ENCODE results near the gene TBX5. TPM values are rescaled to one million over a fixed set of nuclear protein-coding genes. Genes with fewer than 3 reads are reported as not detected.
A peak's percentile ranks its signal among the peaks of the same experiment; 100 is the strongest.

TBX5 gene
- total and polyA plus RNA-seq, 9 of the 15 experiments (the other 6 are each of a cell fraction or from before 2014, with no cell fraction given) = not detected

DNA sequence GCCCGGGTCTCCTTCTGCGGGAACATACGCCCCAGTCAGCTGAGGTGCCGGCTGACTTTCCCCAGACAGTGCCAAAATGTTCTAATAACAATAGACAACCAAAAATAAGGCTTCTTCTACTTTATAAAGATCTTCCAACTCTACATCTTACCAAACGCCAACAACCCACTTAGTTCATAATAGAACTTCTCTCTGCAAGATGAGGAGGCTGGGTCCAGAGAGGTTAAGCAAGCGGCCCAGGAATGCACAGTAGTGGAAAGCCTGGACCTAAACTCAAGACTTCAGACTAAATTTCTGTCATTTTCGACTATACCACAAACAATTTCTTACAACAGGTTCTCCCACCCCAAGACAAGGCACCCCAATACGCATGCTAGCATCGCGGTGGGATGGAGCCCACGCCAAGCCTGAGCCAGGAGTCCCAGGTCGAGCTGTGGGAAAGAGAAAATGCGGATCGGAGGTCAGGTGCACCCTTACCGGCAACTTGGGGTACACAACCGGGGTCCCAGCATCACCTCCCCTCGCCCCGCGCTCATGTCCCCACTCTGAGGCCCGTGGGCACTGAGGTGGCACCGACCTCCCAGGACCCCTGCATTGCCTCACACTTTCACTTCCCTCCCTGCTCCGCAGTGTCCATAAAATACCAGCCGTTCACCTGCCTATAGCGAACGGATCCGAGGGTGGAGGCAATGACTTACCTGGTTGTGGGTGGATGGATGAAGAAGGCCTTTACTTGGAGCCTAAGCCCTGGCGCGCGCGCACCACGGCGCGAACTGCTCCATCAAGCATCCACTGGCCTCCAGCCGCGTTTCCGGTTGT, 42.1 kb upstream of the TBX5 start:
- FAIRE-seq (no peak), DNase-seq (ENCODE audit: extremely low read depth in 1 of 4, low spot score in 3 of 4) (no peak), ATAC-seq (no peak)
- 4% methylated on average over 35 of the region's 36 CpGs for whole genome bisulfite sequencing (ENCODE audit: insufficient coverage, low coverage, missing lambda C conversion rate)
- no peaks in the 10 kb centered on the region for H3K79me2 ChIP-seq (ENCODE audit: control insufficient read depth, insufficient read depth, low read length)
- H4K20me1 ChIP-seq (replicated peaks; ENCODE audit: control insufficient read depth, insufficient read depth, low read length) = no peaks in the 10 kb centered on the region; the same call in 1 of the 2 replicates
- H3K27me3 ChIP-seq (ENCODE audit: control insufficient read depth in 2 of 2, insufficient read depth in 2 of 2, low read length in 2 of 2) = peaks cover 22 to 56% of the 10 kb centered on the region in 2 experiments; a peak in 4 of 5 replicates
- no peak overlapping the region for H3K4me2 ChIP-seq (ENCODE audit: insufficient read depth, low read length)
- BruUV-seq (replicated peaks) = no TSS peak
- ChIA-PET CTCF (ENCODE audit: low intra/inter-chr PET ratio) (no interaction called here), POLR2A (no interaction called here)
- TF ChIP-seq RBM25 (IDR thresholded peaks at IDR 0.05; ENCODE audit: low read depth, low read length, severe bottlenecking) (peak; percentile 15), NRF1 (conservative IDR thresholded peaks at IDR 0.05 in 1 of 2, IDR thresholded peaks at IDR 0.05 in 1 of 2) (peak in 1 of 2 experiments; percentile 34; a peak in 2 of 4 replicates), ZNF212 (CRISPR knock-in tag; IDR thresholded peaks at IDR 0.05) (no peak)
- H3K9me1 ChIP-seq (ENCODE audit: control insufficient read depth, insufficient read depth, low read length) = peaks cover 3% of the 10 kb centered on the region
- H3K4me1 ChIP-seq (replicated peaks in 1 of 2; ENCODE audit: control insufficient read depth in 2 of 2, insufficient read depth in 2 of 2, low read length in 2 of 2) = peaks cover 0 to 16% of the 10 kb centered on the region in 2 experiments; a peak in 2 of 5 replicates
- H3K9me3 ChIP-seq (replicated peaks; ENCODE audit: control insufficient read depth, insufficient read depth, low read depth, low read length) = no peaks in the 10 kb centered on the region
- no peak overlapping the region for H2AFZ ChIP-seq (ENCODE audit: low read depth, low read length)
- H3K36me3 ChIP-seq (ENCODE audit: control insufficient read depth, insufficient read depth, low read length) = no peaks in the 10 kb centered on the region
- in situ Hi-C loops (cut with MboI) (no loop called here), intact Hi-C loops (cut with micrococcal nuclease) (no loop called here)
- no peak overlapping the region for H3K4me3 ChIP-seq
- H3K27ac ChIP-seq (ENCODE audit: extremely low read depth, low read depth, low read length) = no peak overlapping the region
- H3K9ac ChIP-seq (ENCODE audit: insufficient read depth in 1 of 2, low read depth in 2 of 2, low read length in 2 of 2) = no peak overlapping the region

DNA sequence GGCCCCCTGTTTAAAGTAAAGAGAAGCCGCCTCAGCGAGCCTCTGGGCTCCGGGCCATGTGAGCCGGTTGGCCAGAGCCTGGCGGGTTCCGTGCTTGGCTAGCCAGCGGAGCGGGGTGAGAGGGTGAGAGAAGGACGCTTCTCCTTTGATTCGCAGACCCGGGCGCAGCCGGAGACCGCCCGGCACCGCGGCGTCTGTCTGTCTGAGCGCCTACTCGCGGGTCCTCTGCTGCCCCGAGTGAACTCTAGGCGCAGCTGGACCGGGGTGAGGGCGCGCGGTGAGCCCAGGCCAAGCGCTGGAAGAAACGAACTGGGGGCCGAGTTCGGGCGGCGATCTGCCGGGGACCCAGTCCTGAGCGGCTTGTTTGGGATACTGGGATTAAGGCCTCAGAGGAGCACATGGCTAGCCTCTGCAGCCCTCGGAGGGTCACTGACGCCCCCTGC, 41.4 kb upstream of the TBX5 start:
- H3K9ac ChIP-seq (ENCODE audit: insufficient read depth in 1 of 2, low read depth in 2 of 2, low read length in 2 of 2) = no peak overlapping the region
- 3% methylated on average over 28 of the region's 37 CpGs for WGBS (ENCODE audit: insufficient coverage, low coverage, missing lambda C conversion rate)
- in situ Hi-C loops (cut with MboI) (no loop called here), intact Hi-C loops (cut with micrococcal nuclease) (no loop called here)
- POLR2A ChIA-PET = no interaction called here
- H3K27ac ChIP-seq (ENCODE audit: extremely low read depth, low read depth, low read length) = no peak overlapping the region
- H3K36me3 ChIP-seq (ENCODE audit: control insufficient read depth, insufficient read depth, low read length) = no peaks in the 10 kb centered on the region
- DNase-seq (ENCODE audit: extremely low read depth in 1 of 4, low spot score in 3 of 4) = no peak
- no peak overlapping the region for H3K4me2 ChIP-seq (ENCODE audit: insufficient read depth, low read length)
- BruUV-seq (replicated peaks) = no TSS peak
- no peak overlapping the region for H3K4me3 ChIP-seq
- peaks cover 3% of the 10 kb centered on the region for H3K9me1 ChIP-seq (ENCODE audit: control insufficient read depth, insufficient read depth, low read length)
- CTCF ChIA-PET (ENCODE audit: low intra/inter-chr PET ratio) = no interaction called here
- no peaks in the 10 kb centered on the region; the same call in 1 of the 2 replicates for H4K20me1 ChIP-seq (replicated peaks; ENCODE audit: control insufficient read depth, insufficient read depth, low read length)
- no peaks in the 10 kb centered on the region for H3K9me3 ChIP-seq (replicated peaks; ENCODE audit: control insufficient read depth, insufficient read depth, low read depth, low read length)
- no peak overlapping the region for H2AFZ ChIP-seq (ENCODE audit: low read depth, low read length)
- H3K27me3 ChIP-seq (ENCODE audit: control insufficient read depth in 2 of 2, insufficient read depth in 2 of 2, low read length in 2 of 2) = peaks cover 22 to 58% of the 10 kb centered on the region in 2 experiments; a peak in 4 of 5 replicates
- peaks cover 0 to 16% of the 10 kb centered on the region in 2 experiments; a peak in 2 of 5 replicates for H3K4me1 ChIP-seq (replicated peaks in 1 of 2; ENCODE audit: control insufficient read depth in 2 of 2, insufficient read depth in 2 of 2, low read length in 2 of 2)
- no peak for ATAC-seq
- no peak for FAIRE-seq
- no peaks in the 10 kb centered on the region for H3K79me2 ChIP-seq (ENCODE audit: control insufficient read depth, insufficient read depth, low read length)
- TF ChIP-seq TEAD4 (IDR thresholded peaks at IDR 0.05; ENCODE audit: low read length) (no peak), TEAD4 (CRISPR knock-in tag; IDR thresholded peaks at IDR 0.05; ENCODE audit: borderline replicate concordance) (no peak), SNRNP70 (optimal IDR thresholded peaks at IDR 0.05; ENCODE audit: low read depth, low read length) (no peak), THRAP3 (IDR thresholded peaks at IDR 0.05; ENCODE audit: borderline replicate concordance) (no peak), ZFPM2 (CRISPR knock-in tag; IDR thresholded peaks at IDR 0.05) (no peak), ATF1 (CRISPR knock-in tag; IDR thresholded peaks at IDR 0.05) (no peak), ATF1 (tag; IDR thresholded peaks at IDR 0.05) (no peak), ELF4 (CRISPR knock-in tag; IDR thresholded peaks at IDR 0.05) (no peak), KLF16 (IDR thresholded peaks at IDR 0.05) (no peak), ZNF717 (CRISPR knock-in tag; IDR thresholded peaks at IDR 0.05) (no peak), KDM2B (CRISPR knock-in tag; IDR thresholded peaks at IDR 0.05) (no peak), ZNF79 (CRISPR knock-in tag; IDR thresholded peaks at IDR 0.05; ENCODE audit: low read depth) (no peak), CC2D1A (IDR thresholded peaks at IDR 0.05) (no peak), BCOR (IDR thresholded peaks at IDR 0.05) (no peak)
- TF ChIP-seq, protein P1, sequence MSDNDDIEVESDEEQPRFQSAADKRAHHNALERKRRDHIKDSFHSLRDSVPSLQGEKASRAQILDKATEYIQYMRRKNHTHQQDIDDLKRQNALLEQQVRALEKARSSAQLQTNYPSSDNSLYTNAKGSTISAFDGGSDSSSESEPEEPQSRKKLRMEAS (CRISPR knock-in tag; IDR thresholded peaks at IDR 0.05) = no peak
- TF ChIP-seq, protein P2, sequence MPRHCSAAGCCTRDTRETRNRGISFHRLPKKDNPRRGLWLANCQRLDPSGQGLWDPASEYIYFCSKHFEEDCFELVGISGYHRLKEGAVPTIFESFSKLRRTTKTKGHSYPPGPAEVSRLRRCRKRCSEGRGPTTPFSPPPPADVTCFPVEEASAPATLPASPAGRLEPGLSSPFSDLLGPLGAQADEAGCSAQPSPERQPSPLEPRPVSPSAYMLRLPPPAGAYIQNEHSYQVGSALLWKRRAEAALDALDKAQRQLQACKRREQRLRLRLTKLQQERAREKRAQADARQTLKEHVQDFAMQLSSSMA (CRISPR knock-in tag; IDR thresholded peaks at IDR 0.05) = no peak
